Mesenteric fat pad (tissue), 1 donor: ENCODE results near the gene MCF2L. TPM values are rescaled to one million over a fixed set of nuclear protein-coding genes. Genes with fewer than 3 reads are reported as not detected.
"Not testable (repeated sequence)": the region's sequence is repeated elsewhere in the genome, so short reads cannot be mapped to it uniquely, and the experiment has no call there.

ENCODE experiments used
- DNase-seq: peaks from one replicate; pipeline ENCODE4 v3.0.0-alpha.2; 2020; ENCODE audit warnings: low spot score
- total RNA-seq: library from RNA; stranded (reverse); fragmentation: NEBNext Ultra II Directional; extraction: Animal tissue kit (Norgen Biotek cat#: 25700); gene quantifications from one replicate; pipeline ENCODE4 v1.2.1, GENCODE V29; 2021
- donor health status: DM: yes; HTN: yes; CAD: no.

MCF2L gene
- total RNA-seq, 1 donor from 2014 or later = 97.6 TPM

- no peak for DNase-seq
Measured at GRCh38 chr13:113029487-113030258, 60.7 kb downstream of the MCF2L start.

GRCh38 chr13:113030259-113030640, 61.2 kb downstream of the MCF2L start:
- not testable (repeated sequence) for DNase-seq

GRCh38 chr13:113031465-113031864, 62.5 kb downstream of the MCF2L start:
- DNase-seq = no peak

GRCh38 chr13:113032291-113032690, 63.3 kb downstream of the MCF2L start:
- DNase-seq = no peak

- DNase-seq = no peak
Measured at GRCh38 chr13:113033054-113033850, 64.2 kb downstream of the MCF2L start.

DNA sequence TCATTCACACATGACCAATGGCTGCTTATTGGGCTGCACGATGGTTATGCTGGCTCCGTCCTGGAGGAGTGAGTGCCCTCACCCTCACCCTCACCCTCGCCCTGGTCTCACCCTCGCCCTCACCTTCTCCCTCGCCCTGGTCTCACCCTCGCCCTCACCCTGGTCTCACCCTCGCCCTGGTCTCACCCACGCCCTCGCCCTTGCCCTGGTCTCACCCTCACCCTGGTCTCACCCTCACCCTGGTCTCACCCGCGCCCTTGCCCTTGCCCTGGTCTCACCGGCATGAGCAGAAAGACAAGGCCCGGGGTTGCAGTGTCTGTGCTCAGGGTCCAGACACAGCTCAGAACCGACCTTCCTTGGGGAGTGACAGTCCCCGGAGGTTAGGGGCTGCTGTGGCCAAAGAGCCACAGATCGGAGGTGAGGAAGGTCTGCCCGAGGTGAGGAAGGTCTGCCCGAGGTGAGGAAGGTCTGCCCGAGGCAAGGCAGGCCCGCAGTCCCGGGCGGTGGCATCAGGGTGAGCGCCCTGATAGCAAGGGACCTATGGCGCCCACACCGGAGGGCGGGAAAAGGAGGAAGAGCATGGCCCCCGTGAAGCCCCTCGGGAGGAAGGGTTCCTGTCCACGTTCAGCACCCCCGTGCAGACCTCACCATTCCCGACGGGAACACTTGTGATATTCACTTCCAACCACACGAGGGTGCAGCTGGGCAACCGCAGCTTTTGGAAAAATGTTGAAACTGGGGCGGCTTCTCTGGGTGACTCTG, 65.6 kb downstream of the MCF2L start:
- no peak for DNase-seq

GRCh38 chr13:113035213-113035800, 66.3 kb downstream of the MCF2L start:
- DNase-seq = no peak

- DNase-seq = no peak
Measured at GRCh38 chr13:113036401-113036800, 67.4 kb downstream of the MCF2L start.

DNA sequence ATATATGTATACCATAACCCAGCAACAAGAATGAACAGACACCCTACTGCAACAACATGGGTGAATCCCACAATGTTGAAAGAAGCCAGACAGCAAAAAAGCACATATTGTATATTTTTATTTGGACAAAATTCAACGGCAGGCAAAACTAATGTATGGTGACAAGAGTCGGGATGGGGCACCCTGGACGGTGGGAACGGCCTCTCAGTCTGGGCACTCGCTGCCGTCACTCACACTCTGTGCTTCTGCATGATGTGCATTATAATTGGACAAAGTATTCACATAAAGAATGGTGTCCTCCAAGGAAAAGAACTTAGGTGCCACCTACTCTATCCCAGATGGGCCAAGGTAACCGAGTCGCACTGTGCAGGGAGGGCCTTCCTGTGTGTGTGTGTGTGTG, 71.0 kb downstream of the MCF2L start:
- DNase-seq = no peak

GRCh38 chr13:113040597-113041292, 71.7 kb downstream of the MCF2L start:
- no peak for DNase-seq

DNA sequence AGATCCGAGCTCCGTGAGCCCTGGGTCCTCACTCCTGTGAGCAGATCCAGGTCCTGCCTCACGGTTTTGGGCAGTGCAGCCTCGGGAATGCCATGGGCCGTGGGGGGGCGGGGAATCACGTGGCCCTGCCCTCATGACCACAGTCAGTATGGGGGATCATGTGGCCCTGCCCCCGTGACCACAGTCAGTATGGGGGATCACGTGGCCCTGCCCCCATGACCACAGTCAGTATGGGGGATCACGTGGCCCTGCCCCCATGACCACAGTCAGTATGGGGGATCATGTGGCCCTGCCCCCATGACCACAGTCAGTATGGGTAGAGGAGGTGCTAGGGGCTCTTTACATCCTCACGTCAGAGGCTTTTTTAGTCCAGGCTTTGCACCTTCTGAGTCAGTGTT, 72.3 kb downstream of the MCF2L start:
- no peak for DNase-seq

DNA sequence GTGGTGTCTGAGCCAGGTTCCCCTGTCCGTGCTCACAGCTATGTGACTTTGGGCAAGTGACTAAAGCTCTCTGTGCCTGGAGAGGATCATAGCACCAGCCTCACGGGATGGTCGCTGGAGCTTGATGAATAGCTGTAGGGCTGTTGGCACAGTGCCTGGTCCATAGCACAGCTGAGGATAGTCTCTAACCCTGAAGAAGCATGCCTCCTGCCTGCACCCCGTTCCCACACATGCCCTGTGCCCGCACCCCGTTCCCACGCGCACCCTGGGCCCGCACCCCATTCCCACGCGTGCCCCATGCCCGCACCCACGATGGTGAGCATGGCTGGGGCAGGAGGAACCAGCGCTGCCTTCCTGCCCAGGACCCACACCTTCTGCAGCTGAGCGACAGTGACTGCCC, 72.9 kb downstream of the MCF2L start:
- no peak for DNase-seq

- no peak for DNase-seq
Measured at GRCh38 chr13:113042456-113042855, 73.4 kb downstream of the MCF2L start.

DNA sequence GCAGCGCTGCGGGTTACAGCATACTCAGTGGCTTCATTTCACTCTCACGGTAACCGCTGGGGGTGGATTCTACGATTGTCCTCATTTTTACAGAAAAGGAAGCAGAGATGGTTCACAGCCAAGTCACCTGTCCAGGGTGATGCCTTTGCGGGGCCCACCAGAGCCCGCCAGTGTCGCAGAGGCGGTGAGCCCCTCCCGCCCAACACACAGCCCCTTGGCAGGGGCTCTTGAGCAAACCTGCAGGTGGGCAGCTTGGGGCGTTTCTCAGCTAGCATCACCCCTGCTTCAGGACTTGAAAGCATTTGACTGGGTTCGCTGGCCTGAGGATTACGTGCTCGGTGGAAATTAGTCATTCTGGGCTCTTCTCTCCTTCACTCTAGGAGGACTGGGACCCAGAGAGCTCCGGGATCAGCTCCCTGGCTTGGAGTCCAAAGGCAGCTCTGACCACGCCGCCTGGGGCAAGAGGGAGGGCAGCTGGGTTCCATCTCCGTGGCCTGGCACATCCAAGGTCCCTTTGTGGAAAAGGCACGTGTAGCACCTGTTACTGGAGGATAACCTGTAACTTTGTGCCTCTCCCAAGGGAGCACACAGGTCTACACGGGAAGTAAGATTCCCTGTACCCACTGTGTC, 74.1 kb downstream of the MCF2L start:
- no peak for DNase-seq

- no peak for DNase-seq
Measured at GRCh38 chr13:113043931-113044330, 74.9 kb downstream of the MCF2L start.

DNA sequence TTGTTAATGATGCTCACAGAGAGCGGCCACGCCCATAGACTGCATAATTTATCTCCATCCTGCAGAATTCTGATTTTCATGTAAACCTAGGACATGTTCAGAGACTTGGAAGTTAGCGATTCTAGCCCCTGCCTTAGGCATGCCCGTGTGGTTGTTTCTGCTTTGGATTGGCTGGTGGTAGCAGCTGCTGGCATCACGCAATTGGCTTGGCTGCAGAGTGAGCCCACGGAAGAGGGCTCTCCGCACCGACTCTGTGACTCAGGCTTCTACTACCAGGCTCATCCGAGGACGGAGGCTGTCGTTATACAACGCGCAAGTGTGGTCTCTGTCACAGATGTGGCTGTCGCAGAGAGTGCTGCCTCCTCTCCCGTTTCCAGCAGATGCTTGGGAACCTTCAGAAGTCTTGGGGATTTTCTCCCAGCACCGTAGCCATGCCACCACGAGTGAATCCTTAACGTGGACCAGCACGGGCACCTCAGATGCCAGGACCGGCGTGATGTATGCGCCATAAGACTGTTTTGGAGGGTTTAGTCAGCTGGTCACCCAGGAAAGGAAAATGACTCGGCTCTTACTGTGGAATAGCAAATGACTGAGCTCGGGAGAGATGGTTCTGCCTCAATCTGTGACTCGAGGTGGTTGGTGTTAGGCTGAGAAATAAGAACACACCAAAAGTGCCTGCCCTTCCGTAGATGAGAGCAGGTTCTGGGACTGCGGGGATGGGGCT, 75.5 kb downstream of the MCF2L start:
- no peak for DNase-seq

DNA sequence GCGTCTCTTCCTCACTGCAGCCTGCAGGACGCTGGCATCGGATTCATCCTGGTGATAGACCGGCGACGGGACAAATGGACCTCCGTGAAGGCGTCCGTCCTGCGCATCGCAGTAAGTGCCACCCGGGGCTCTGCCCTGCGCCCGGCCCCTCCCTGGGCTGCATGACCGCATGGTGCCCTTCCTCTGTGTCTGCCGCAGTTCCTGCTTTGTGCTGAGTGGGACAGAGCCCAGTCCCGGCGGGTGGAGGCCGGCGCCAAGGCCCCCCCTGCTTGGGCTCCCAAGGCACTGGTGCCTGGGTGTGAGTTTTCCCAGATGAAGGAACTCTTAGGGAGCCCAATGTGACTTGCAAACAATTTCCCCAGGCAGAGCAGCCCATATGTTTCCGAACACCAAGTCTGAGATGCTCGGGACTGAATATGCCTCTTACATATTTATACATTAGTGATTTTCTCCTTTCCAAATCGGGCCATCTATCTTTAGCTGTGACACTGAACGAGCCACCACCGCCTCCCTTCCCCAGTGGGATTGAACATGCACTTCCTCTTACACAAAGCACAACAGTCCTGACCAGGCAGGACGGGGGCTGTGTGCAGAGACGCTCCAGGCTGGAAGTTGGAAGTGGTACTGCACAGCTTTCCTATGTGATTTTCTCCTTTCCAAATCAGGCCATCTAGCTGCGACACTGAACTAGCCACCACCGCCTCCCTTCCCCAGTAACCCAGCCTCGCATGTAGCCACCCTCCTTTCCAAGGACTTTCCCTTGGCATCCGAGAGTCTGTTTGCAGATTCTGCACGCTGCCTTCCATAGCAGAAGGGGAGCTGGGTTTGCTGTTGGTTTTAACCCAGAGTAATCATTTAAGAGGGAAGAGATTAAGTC, 76.5 kb downstream of the MCF2L start:
- DNase-seq = no peak

GRCh38 chr13:113046128-113046882, 77.3 kb downstream of the MCF2L start:
- DNase-seq = no peak
